ENCODE measurements around the gene TMEM232.

TMEM232 gene

DNA sequence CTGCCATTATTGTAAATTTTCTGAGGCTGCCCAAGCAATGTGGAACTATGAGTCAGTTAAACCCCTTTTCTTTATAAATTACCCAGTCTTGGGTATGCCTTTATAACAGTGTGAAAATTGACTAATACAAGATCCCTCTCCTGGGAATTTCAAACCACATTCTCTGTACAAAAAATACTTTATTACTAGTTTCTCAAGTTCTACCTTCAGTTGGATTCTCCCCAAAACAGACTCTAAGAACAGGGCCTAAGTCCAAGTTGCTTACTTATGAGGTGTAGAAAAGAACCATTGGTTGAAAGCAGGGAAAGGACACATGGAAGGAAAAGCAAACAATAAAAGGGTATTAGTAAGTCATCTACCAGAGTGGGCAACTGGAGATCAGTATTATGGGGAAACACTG is 343.2 kb downstream of the TMEM232 start:
- no peak for DNase-seq

- DNase-seq, result no peak
Observed at GRCh38 chr5:110377943-110378342, 348.5 kb downstream of the TMEM232 start.

- no peak for DNase-seq
Observed at GRCh38 chr5:110377361-110377760, 349.1 kb downstream of the TMEM232 start.

GRCh38 chr5:110376281-110376951 is 350.1 kb downstream of the TMEM232 start:
- no peak for DNase-seq

DNA sequence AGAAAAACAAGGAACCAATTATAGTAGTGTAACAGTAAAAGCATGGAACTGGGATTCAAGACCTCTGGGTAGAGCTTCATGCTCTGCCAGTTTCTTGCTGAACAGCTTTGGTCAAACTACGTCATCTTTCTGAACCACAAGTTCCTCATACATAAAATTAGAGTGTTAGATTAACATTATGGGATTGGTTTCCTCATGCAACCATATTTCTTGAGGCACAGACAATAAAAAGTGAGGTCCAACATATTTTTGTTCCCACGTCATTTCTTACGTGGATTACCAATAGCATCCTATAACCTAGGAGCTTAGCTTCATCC is 354.8 kb downstream of the TMEM232 start:
- DNase-seq, result no peak

- DNase-seq, result no peak
Observed at GRCh38 chr5:110371011-110371724, 355.3 kb downstream of the TMEM232 start.

All from activated CD4-positive, alpha-beta T cell treated with anti-CD3 and anti-CD28 coated beads, Interleukin-10, Interleukin-2, amounts not matched to agents 100 ng/mL and 50 ng/mL, durations not matched to agents 16 hours and 8 hours (primary cell).